OCI-LY3 (cell line): Measurements from ENCODE around the gene LRP1B.

Experiments used
- CTCF ChIP-seq: fragments of 200-600, 300-600 bp; sonication (generic); IDR thresholded peaks from 2 replicates; pipeline ENCODE4 v1.5.1; 2014; ENCODE audit warnings: antibody characterized with exemption, low read length, low read depth
- EZH2phosphoT487 ChIP-seq: fragments of 200-600 bp; shearing (Covaris generic); IDR thresholded peaks from 2 replicates; pipeline ENCODE4 v1.6.1; 2018; ENCODE audit warnings: antibody characterized with exemption, mixed run types, low read depth

GRCh38 chr2:140604096-140604495 lies 1526.7 kb downstream of the LRP1B start:
- TF ChIP-seq CTCF = no peak
- TF ChIP-seq EZH2phosphoT487 = no peak
